Large intestine (tissue), 1 donor: ENCODE measurements around the gene ZNF771. TPM values are rescaled to one million over a fixed set of nuclear protein-coding genes. Genes with fewer than 3 reads are reported as not detected.

Experiments
- polyA plus RNA-seq: library from polyadenylated mRNA; unstranded; fragments of 120-200 nt; gene quantifications from one replicate; pipeline ENCODE4 v1.2.1, GENCODE V29; 2013

ZNF771 gene
- polyA plus RNA-seq, 1 donor, result 4.0 TPM

Other genes starting within 250 kb of the ZNF771 start
- gene CORO1A, start 224.0 kb upstream of the ZNF771 start, polyA plus RNA-seq, result 36.7 TPM
- gene BOLA2B, start 213.9 kb upstream of the ZNF771 start, polyA plus RNA-seq, result 57.9 TPM
- 74.9 TPM for gene SLX1A, start 213.7 kb upstream of the ZNF771 start, polyA plus RNA-seq
- gene SULT1A3, start 208.4 kb upstream of the ZNF771 start, polyA plus RNA-seq, result 46.4 TPM
- 17.6 TPM for gene NPIPB13, start 159.1 kb upstream of the ZNF771 start, polyA plus RNA-seq
- 43.5 TPM for gene CD2BP2, start 52.3 kb upstream of the ZNF771 start, polyA plus RNA-seq
- 41.5 TPM for gene TBC1D10B, start 37.1 kb upstream of the ZNF771 start, polyA plus RNA-seq
- 14.6 TPM for gene MYL11, start 32.8 kb upstream of the ZNF771 start, polyA plus RNA-seq
- 5.4 TPM for gene SEPTIN1, start 25.0 kb upstream of the ZNF771 start, polyA plus RNA-seq
- 6.4 TPM for gene ZNF48, start 12.2 kb upstream of the ZNF771 start, polyA plus RNA-seq
- gene DCTPP1, start 22.4 kb downstream of the ZNF771 start, polyA plus RNA-seq, result 41.6 TPM
- gene SEPHS2, start 38.3 kb downstream of the ZNF771 start, polyA plus RNA-seq, result 85.3 TPM
- gene ITGAL, start 65.1 kb downstream of the ZNF771 start, polyA plus RNA-seq, result 3.8 TPM
- gene ZNF768, start 119.0 kb downstream of the ZNF771 start, polyA plus RNA-seq, result 53.1 TPM
- 9.4 TPM for gene ZNF747, start 127.3 kb downstream of the ZNF771 start, polyA plus RNA-seq
- 21.2 TPM for gene ZNF764, start 150.8 kb downstream of the ZNF771 start, polyA plus RNA-seq
- gene ZNF688, start 164.1 kb downstream of the ZNF771 start, polyA plus RNA-seq, result 15.8 TPM
- 22.7 TPM for gene ZNF785, start 178.1 kb downstream of the ZNF771 start, polyA plus RNA-seq
- 8.6 TPM for gene ZNF689, start 202.8 kb downstream of the ZNF771 start, polyA plus RNA-seq
- gene PRR14, start 243.4 kb downstream of the ZNF771 start, polyA plus RNA-seq, result 35.0 TPM